ENCODE measurements around the gene DARS1.

GRCh38 chr2:135898234-135898786, 87.1 kb downstream of the DARS1 start:
- no peak for TF ChIP-seq CTCF (IDR thresholded peaks at IDR 0.05; ENCODE audit: insufficient read depth, low read length, poor library complexity, severe bottlenecking)
- no peak for TF ChIP-seq EZH2phosphoT487 (conservative IDR thresholded peaks at IDR 0.05; ENCODE audit: low read length)

All from SU-DHL-6 (cell line).